GM23248 (cell line): Measurements from ENCODE around the gene MICU2.

Experiments used
- EZH2 ChIP-seq: fragments of 200-600 bp; sonication (generic); IDR thresholded peaks from 2 replicates; pipeline ENCODE4 v1.6.1; 2018; ENCODE audit warnings: antibody characterized with exemption, mild to moderate bottlenecking; ENCODE audit not compliant: insufficient read depth, poor library complexity, severe bottlenecking
- EZH2phosphoT487 ChIP-seq: fragments of 200-600 bp; sonication (generic); IDR thresholded peaks from 2 replicates; pipeline ENCODE4 v1.6.1; 2018; ENCODE audit warnings: antibody characterized with exemption, moderate library complexity, mild to moderate bottlenecking, low read depth; ENCODE audit not compliant: insufficient read depth

- TF ChIP-seq EZH2 (no peak), EZH2phosphoT487 (no peak)
Observed at GRCh38 chr13:21619633-21620220, 15.8 kb upstream of the MICU2 start.
